HepG2 (cell line): ENCODE measurements around the gene AXIN2. TPM values are rescaled to one million over a fixed set of nuclear protein-coding genes. Genes with fewer than 3 reads are reported as not detected.

ENCODE experiments used
- ATAD3A ChIP-seq: sonication (generic); formaldehyde crosslinking; IDR thresholded peaks from 2 replicates; pipeline ENCODE4 v1.4.0; 2020; ENCODE audit warnings: missing genetic modification reagents
- CHD4 ChIP-seq: fragments of 200-600 bp; sonication (generic); IDR thresholded peaks from 2 replicates; pipeline ENCODE4 v1.7.0; 2017; ENCODE audit warnings: mild to moderate bottlenecking, low read length, borderline replicate concordance
- EED ChIP-seq: sonication (generic); formaldehyde crosslinking; IDR thresholded peaks from 2 replicates; pipeline ENCODE4 v1.5.0; 2020; ENCODE audit warnings: mild to moderate bottlenecking, missing genetic modification reagents
- FOXA3 ChIP-seq: IDR thresholded peaks from 2 replicates; pipeline ENCODE4 v1.6.1; 2016; ENCODE audit warnings: missing genetic modification reagents, missing compliant biosample characterization
- IKZF1 ChIP-seq: fragments of 450-650 bp; IDR thresholded peaks from 2 replicates; pipeline ENCODE4 v1.7.1; 2016
- NKX3-1 ChIP-seq: sonication (generic); formaldehyde crosslinking; IDR thresholded peaks from 2 replicates; pipeline ENCODE4 v1.5.0; 2020; ENCODE audit warnings: missing genetic modification reagents
- NPAS2 ChIP-seq: sonication (generic); formaldehyde crosslinking; IDR thresholded peaks from 2 replicates; pipeline ENCODE4 v1.8.0; 2022; ENCODE audit warnings: mild to moderate bottlenecking, missing genetic modification reagents, borderline replicate concordance
- POLR2A ChIP-seq, 2 experiments: IDR thresholded peaks; 2 replicates each; pipeline ENCODE4 v1.6.1; 2011; ENCODE audit warnings: low read depth in 2 of 2, low read length in 2 of 2, mild to moderate bottlenecking in 1 of 2, moderate library complexity in 1 of 2; ENCODE audit not compliant: insufficient read depth in 1 of 2
- PRDM15 ChIP-seq: sonication (generic); formaldehyde crosslinking; IDR thresholded peaks from 2 replicates; pipeline ENCODE4 v1.4.0; 2020; ENCODE audit warnings: missing genetic modification reagents
- RAD21 ChIP-seq: fragments of 450-650 bp; formaldehyde crosslinking; IDR thresholded peaks from 2 replicates; pipeline ENCODE4 v1.5.0; 2020; ENCODE audit warnings: mild to moderate bottlenecking
- SUZ12 ChIP-seq: fragments of 150-350 bp; IDR thresholded peaks from 2 replicates; pipeline ENCODE4 v1.6.1; 2014; ENCODE audit warnings: low read depth, low read length
- TCF7L2 ChIP-seq: IDR thresholded peaks from 2 replicates; pipeline ENCODE4 v1.6.1; 2011; ENCODE audit warnings: mild to moderate bottlenecking, low read depth, low read length, moderate library complexity
- WIZ ChIP-seq: sonication (generic); formaldehyde crosslinking; IDR thresholded peaks from 2 replicates; pipeline ENCODE4 v1.5.1; 2020; ENCODE audit warnings: mild to moderate bottlenecking, missing genetic modification reagents
- XRCC5 ChIP-seq: fragments of 200-400 bp; formaldehyde crosslinking; optimal IDR thresholded peaks from 2 replicates; pipeline ENCODE3; 2017; ENCODE audit warnings: mild to moderate bottlenecking, low read length
- ZEB1 ChIP-seq: IDR thresholded peaks from 2 replicates; pipeline ENCODE4 v1.6.1; 2012; ENCODE audit warnings: mild to moderate bottlenecking, low read depth, inconsistent platforms; ENCODE audit not compliant: insufficient replicate concordance
- ZFP62 ChIP-seq: sonication (generic); formaldehyde crosslinking; IDR thresholded peaks from 2 replicates; pipeline ENCODE4 v1.4.0; 2020; ENCODE audit warnings: missing genetic modification reagents
- ZFY ChIP-seq: sonication (generic); formaldehyde crosslinking; IDR thresholded peaks from 2 replicates; pipeline ENCODE4 v1.4.0; 2020; ENCODE audit warnings: missing genetic modification reagents
- ZIK1 ChIP-seq: sonication (generic); formaldehyde crosslinking; IDR thresholded peaks from 2 replicates; pipeline ENCODE4 v1.5.0; 2020; ENCODE audit warnings: mild to moderate bottlenecking, low read depth, missing genetic modification reagents, borderline replicate concordance
- ZMYM2 ChIP-seq: sonication (generic); formaldehyde crosslinking; IDR thresholded peaks from 2 replicates; pipeline ENCODE4 v1.8.0; 2022; ENCODE audit warnings: mild to moderate bottlenecking, missing genetic modification reagents
- ZNF207 ChIP-seq: fragments of 450-650 bp; IDR thresholded peaks from 2 replicates; pipeline ENCODE4 v1.6.1; 2016; ENCODE audit warnings: antibody characterized with exemption, borderline replicate concordance
- ZNF549 ChIP-seq: sonication (generic); formaldehyde crosslinking; IDR thresholded peaks from 2 replicates; pipeline ENCODE4 v1.5.0; 2020; ENCODE audit warnings: missing genetic modification reagents
- ZNF570 ChIP-seq: sonication (generic); formaldehyde crosslinking; IDR thresholded peaks from 2 replicates; pipeline ENCODE4 v1.4.0; 2020; ENCODE audit warnings: mild to moderate bottlenecking, missing genetic modification reagents, borderline replicate concordance
- polyA plus RNA-seq, 8 experiments: library from polyadenylated mRNA; depleted of rRNA in 3 of 8; stranded (reverse) in 7 of 8; unstranded in 1 of 8; fragments of >200 nt; fragmentation: Illumina TruSeq in 4 of 8; extraction: Trizol in 4 of 8; gene quantifications; 2 replicates each; pipeline versions ENCODE4 v1.2.1 to v1.2.3, GENCODE V29; 2011 to 2016; ENCODE audit warnings: low read depth in 4 of 8, missing spikeins in 1 of 8, mixed read lengths in 1 of 8; ENCODE audit not compliant: insufficient read depth in 1 of 8
- total RNA-seq, 5 experiments: library from RNA; depleted of rRNA; stranded (reverse); fragments of >200 nt; fragmentation: Illumina TruSeq; extraction: Trizol; gene quantifications; 2 replicates each; pipeline ENCODE4 v1.2.3, GENCODE V29; 2016; ENCODE audit warnings: low read depth in 1 of 5
- TF ChIP-seq, protein P1 (sequence below): sonication (generic); formaldehyde crosslinking; IDR thresholded peaks from 2 replicates; pipeline ENCODE4 v1.4.0; 2020; ENCODE audit warnings: missing genetic modification reagents
- TF ChIP-seq, protein P2 (sequence below): sonication (generic); formaldehyde crosslinking; IDR thresholded peaks from 2 replicates; pipeline ENCODE4 v1.4.0; 2020; ENCODE audit warnings: missing genetic modification reagents, mild to moderate bottlenecking, borderline replicate concordance
- TF ChIP-seq, protein P3 (sequence below): IDR thresholded peaks from 2 replicates; pipeline ENCODE4 v1.6.1; 2016; ENCODE audit warnings: missing genetic modification reagents, missing compliant biosample characterization

The AXIN2 gene
- total and polyA plus RNA-seq, 2 of the 13 experiments (the other 11 are each of a cell fraction or from before 2014, with no cell fraction given) = 58.6 to 63.4 TPM

DNA sequence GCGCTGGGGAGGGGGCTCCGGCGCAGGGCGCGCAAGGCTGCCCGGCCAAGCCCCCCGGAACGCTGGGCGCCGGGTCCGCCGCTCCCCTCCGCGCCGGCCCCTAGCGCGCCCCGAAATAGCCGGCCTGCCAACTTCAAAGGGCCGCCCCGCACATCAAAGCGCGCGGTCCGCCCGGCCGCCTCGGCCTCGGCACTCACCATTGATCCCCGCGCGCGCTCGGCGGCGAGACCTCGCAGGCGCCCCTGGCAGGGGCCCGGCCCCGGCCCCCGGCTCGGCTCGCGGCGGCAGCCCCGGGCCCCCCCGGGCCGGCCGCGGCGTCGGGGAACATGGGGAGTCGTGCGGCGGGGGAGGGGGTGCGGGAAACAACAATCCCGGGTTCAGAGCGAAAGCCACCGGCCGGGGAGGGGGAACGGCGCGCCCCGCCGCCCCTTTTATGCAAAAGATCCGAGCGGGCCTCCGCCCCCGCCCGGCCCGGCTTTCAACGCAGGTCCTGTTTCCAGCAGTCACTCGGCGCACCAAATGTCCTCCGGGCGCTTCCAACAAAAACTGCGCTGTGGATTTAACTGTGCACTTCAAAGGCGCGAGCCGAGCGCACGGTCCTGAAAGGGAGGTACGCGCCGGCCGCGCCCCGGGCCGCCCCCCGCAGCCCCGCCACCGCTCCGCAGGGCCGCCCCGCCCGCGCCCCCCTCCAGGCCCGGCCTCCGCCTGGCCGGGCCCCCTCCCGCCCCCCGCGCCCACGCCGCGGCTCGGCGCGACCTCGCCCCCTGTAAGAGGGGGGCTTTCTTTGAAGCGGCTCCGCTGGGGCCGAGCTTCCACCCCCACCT lies 608 bp downstream of the AXIN2 start (continued):
- TF ChIP-seq PRDM15 (no peak), ZFP62 (CRISPR knock-in tag) (no peak), WIZ (CRISPR knock-in tag) (no peak), ATAD3A (CRISPR knock-in tag) (no peak), EED (CRISPR knock-in tag) (no peak), RAD21 (CRISPR knock-in tag) (peak; percentile 33), SUZ12 (no peak), NKX3-1 (no peak), ZMYM2 (CRISPR knock-in tag) (no peak), ZNF570 (CRISPR knock-in tag) (no peak), CHD4 (no peak), POLR2A (IDR thresholded peaks at IDR 0.05; ENCODE audit: insufficient read depth in 1 of 2, low read depth in 2 of 2, low read length in 2 of 2) (peak; percentile 77 to 89), ZNF549 (CRISPR knock-in tag) (no peak), ZIK1 (no peak), NPAS2 (CRISPR knock-in tag) (0 out of 2 replicates have a peak, but pooled peaks have one; percentile 5), TCF7L2 (peak; percentile 67; the same call in 1 of the 2 replicates), FOXA3 (CRISPR knock-in tag) (peak; percentile 2; the same call in 1 of the 2 replicates), XRCC5 (peak; percentile 37), ZFY (CRISPR knock-in tag) (peak; percentile 66), ZNF207 (no peak), IKZF1 (no peak), ZEB1 (no peak)
- TF ChIP-seq, protein P1, sequence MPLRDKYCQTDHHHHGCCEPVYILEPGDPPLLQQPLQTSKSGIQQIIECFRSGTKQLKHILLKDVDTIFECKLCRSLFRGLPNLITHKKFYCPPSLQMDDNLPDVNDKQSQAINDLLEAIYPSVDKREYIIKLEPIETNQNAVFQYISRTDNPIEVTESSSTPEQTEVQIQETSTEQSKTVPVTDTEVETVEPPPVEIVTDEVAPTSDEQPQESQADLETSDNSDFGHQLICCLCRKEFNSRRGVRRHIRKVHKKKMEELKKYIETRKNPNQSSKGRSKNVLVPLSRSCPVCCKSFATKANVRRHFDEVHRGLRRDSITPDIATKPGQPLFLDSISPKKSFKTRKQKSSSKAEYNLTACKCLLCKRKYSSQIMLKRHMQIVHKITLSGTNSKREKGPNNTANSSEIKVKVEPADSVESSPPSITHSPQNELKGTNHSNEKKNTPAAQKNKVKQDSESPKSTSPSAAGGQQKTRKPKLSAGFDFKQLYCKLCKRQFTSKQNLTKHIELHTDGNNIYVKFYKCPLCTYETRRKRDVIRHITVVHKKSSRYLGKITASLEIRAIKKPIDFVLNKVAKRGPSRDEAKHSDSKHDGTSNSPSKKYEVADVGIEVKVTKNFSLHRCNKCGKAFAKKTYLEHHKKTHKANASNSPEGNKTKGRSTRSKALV (CRISPR knock-in tag) = no peak
- TF ChIP-seq, protein P2, sequence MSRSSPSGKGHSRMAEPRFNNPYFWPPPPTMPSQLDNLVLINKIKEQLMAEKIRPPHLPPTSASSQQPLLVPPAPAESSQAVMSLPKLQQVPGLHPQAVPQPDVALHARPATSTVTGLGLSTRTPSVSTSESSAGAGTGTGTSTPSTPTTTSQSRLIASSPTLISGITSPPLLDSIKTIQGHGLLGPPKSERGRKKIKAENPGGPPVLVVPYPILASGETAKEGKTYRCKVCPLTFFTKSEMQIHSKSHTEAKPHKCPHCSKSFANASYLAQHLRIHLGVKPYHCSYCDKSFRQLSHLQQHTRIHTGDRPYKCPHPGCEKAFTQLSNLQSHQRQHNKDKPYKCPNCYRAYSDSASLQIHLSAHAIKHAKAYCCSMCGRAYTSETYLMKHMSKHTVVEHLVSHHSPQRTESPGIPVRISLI = no peak
- TF ChIP-seq, protein P3, sequence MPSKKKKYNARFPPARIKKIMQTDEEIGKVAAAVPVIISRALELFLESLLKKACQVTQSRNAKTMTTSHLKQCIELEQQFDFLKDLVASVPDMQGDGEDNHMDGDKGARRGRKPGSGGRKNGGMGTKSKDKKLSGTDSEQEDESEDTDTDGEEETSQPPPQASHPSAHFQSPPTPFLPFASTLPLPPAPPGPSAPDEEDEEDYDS = peak; percentile 63
